HG02852 (cell line): ENCODE data around the gene MT1HL1.

Source experiments
- ATAC-seq: cut with Tn5 transposase; IDR thresholded peaks from one replicate; pipeline ENCODE4 v1.9.1; 2021; ENCODE audit warnings: mild to moderate bottlenecking, moderate library complexity; ENCODE audit not compliant: unreplicated experiment

The MT1HL1 gene

DNA sequence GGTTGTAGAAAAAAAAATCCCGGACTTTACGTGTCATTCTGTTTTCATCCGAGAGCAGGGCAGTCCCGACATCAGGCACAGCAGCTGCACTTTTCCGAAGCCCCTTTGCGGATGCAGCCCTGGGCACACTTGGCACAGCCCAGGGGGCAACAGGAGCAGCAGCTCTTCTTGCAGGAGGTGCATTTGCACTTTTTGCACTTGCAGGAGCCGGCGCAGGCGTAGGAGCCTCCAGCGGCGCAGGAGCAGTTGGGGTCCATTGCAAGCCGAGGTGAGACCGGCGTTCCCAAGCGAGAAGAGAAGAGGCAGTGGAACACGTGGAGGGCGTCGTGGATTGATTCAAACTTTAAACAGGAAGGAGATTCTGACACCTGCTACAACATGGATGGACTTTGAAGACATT, at the start of gene MT1HL1:
TSS of gene MT1HL1 (minus strand) at position 326 of the 400 bp plus-strand sequence. CDS start at position 257, 69 bp downstream.
- ATAC-seq: no peak

DNA sequence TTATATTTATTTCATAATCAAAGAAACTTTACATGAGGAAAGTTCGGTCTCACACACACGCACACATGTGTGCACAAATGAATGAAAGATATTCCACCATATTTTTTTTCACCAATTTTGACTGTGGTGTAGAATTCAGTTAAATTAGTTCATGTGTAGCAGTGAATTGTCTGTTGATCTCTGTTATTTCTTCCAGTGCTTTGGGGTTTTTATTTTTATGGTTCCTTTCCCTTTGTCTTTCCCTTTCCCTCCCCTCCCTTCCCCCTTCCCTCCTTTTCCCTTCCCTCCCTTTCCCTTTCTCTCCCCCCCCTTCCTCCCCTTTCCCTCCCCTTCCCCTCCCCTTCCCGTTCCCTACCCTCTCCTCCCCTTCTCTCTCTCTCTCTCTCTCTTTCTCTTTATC, 46.7 kb upstream of the MT1HL1 start:
- no peak for ATAC-seq

DNA sequence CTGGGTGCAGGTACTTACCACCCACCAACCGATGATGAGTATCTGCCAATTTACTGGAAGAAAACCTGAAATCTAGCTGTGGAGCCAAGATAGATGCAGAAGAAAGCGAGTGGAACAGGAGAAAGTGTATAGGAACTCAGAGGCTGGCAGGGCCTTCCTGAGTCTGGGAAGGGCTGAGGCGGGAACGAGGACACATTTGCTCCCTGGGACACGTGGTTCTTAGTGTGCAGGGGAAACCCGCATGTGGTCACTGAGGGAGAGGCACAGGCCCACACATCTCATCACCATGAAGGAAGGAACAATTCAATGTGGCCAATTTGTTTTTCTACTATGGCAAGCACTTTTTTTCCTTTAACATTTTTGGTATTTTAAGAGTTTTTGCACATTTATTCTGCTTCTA, 45.9 kb upstream of the MT1HL1 start:
- ATAC-seq: no peak

DNA sequence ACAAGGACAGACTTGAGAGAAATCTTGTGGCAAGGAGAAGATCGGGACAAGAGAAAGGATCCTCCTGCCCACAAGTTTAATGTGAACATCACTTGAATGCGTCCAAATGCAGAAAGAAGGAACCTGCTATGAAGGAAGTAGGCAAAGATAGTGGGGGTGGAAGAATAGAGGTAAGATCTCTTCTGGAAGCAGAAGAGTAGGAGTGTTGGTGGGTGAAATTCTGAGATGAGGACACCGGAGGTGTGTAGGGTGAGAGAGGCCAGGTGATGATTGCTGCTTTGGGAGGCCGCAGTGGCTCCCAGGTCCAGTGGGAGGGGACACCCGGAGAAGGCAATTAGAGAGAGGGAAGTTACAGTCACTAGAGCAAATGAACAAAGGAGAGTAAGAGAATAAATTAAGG, 44.6 kb upstream of the MT1HL1 start:
- no peak for ATAC-seq

DNA sequence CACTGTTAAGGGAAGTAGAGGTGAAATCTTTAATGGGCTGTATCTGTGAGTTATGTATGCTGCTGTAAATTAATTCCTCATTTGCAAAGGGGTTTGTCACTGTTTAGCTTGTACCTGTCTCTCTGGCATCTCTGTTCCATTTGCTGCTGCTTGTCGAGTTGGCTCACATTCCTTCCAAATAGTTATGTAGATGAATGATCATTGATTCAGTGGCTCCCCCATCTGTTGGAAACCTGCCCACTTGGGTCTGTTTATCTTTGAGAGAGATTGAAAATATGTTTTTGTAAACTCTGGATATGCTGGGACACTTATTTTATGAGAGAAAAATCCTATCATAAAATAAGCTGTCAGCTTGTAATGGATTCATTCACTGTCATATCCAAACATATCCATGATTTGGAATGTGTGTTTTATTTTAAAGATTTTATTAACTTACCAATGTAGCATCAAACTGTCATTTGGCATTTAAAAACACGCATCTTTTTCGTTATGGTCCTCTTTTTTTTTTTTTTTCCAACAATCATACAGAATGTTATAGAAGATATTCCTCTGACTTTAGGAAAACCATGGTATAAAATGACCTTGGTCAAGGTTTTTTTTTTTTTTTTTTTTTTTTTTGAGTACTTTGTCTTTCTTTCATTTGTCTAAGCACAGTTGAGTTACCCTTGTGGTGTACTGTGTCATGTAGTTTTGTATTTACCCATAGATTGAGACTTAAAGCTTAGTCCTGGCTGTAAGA, 41.2 kb upstream of the MT1HL1 start:
- ATAC-seq: no peak

DNA sequence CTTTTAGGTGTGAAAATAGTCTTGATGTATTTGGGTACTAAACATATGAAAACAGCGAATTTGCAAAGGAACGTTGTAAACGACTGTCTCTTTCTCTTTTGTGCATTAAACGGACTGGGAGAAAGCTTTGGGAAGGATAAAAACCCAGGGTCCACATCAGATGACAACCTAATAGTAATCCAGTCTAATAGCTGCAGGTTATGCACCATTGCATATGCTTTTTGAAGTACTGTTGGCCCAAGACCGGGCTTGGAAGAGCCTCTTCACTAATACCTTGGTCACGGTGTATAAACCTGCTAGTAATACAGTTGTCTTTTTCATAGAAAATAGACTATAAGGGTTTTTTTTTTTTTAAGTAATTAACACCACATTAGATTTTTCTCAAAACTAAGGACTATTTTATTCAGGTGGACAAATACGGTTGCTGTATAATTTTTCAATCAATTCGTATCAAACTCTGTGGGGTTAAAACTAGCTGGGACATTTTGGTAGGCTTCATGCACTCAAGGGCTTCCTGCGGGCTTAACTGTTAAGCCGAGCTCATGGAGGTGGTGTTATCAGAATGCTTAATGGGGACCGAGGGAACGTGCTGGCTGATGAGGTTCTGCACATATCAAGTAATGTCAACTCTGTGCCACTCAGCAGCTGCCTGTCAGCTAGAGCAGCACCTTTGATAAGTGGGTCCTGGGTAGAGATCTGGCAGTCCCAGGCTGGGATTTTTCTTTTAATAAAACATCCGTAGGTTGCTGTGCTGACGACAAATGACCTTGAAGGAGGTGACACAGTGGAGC, 39.8 kb upstream of the MT1HL1 start:
- no peak for ATAC-seq

DNA sequence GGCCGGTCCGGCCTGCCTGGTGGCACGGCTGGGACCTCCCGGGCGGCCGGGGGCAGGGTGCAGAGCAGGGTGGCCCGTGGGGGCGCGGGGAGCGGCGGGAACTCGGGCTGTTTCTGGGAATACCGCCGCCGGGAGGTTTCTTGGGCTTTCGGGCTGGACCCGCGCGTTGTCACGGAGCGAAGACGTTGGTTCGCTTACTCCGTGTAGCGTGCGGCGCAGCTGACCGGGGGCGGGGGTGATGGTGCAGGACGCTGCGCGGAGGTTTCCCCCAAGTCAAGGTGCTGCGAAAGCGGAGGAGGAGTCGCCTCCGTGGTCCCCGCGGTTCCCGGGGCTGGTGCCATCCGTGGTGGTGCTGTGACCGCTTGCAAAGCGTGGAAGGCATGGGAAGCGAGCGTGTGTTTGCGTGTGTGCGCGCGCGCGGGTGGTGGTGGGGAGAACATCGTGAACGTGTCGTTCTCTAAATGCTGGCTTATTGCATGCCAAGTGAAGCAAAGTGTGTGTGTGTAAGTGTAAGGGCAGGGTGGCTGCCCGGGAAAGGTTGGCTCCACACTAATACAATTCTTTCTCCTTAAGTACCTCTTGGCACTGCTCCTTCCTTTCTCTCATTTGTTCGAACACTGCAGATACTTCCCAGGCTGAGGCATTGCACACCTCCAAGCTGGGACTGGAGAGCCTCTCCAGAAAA, 38.8 kb upstream of the MT1HL1 start:
- ATAC-seq: no peak

DNA sequence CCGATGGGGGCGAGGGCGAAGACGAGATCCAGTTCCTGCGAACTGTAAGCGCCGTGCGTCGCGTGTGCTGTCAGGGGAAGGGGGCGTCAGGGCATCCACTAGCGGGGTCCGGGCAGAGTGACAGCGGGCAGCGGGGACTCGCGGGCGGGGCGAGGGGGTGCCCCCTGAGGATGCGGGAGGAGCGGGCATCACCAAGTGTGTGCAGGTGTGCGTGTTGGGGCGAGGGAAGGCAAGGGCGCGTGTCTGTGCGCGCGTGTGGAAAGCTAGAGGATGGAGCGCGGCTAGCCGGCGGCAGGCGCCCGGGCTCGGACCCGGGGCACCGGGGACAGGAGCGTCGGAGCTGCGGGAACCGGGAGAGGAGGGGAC, 38.3 kb upstream of the MT1HL1 start:
- ATAC-seq: no peak

DNA sequence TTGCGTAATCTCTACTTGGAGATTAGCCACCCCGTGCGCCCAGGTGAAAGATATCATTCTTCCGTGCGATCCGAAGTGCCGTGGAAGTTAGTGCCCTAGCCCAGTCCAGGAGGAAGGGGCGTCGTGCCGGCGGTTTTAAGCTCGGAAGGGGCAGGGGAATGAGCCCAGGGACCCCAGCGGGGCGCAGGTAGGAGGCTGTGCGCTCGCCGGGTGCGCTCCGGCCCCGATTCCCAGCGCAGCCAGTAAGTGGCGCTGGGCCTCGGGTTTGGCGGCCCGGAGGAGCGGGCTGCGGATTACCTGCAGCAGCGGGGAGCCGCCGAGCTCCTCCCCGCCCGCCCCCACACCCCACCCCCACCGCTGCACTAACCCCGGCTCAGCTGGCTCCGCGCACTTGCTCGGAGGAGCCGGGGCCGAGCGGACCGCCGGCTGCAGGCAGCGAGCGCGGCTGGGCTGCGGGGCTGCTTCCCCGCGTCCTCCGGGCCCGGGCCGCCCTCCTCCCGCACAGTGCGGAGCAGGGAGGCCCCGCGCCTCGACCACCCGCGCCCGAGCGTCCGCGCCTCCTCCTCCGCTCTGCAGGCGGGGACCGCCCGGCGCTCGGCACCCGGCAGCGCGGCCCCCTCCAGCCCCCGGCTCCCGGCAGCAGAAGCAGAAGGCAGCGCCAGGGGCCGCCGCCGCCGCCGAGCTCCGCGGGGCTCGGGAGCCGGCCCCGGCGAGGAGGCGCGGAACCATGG, 37.7 kb upstream of the MT1HL1 start, which contains the start of gene RYR2:
TSS of gene RYR2 (plus strand) at position 390 of the 731 bp plus-strand sequence. CDS start at position 728, 338 bp downstream.
- ATAC-seq: no peak

DNA sequence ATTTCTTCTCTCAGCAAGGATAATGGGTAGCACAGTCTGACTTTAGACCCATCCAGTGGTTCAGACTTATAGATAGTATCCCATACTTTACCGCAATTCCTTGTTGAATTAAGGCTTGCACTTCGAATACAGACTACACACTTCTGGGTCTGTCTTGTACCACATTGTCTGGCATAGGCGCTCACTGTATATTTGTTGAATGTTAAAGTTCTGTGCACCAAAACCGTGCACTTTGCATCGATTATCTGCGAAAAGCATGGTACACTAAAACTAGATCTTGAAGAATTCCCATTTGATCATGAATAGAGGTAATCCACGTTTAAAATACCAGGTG, 37.2 kb upstream of the MT1HL1 start:
- ATAC-seq: no peak

DNA sequence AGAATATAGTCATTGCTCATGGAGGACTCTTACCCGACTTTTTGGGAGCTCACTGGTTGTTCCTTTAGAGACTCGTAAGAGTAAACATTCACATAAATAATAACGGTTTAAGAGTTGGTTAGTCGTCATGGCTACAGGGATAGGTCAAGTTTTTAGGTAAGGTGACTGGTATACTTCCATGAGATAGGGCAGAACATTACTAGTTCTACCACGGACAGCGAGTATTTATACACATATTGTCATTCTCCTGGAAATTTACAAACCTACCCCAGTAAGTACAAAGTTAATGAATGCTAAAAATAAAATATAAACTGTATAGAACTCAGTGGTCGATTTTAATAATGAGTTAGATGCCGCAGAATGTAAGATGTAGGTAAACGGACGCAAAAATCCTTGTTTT, 36.6 kb upstream of the MT1HL1 start:
- no peak for ATAC-seq

DNA sequence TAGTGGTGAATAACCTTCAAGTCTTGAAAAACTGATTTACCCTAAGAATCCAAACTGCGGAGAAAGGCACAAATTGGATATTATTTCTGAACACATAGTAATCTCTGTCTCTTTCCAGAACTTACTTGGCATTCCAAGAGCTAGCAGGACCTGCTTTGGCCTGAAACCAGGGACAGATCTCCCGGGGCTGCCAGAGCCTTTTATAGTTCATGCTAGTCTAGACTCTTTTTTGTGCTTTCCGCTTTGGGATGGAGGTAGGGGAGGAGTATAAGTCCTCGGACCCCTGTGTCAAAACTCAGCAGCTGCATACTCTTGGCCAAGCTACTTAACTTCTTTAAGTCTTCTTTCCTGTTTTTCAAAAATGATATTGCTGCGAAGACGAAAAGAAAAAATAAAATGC, 34.0 kb upstream of the MT1HL1 start:
- ATAC-seq: no peak

DNA sequence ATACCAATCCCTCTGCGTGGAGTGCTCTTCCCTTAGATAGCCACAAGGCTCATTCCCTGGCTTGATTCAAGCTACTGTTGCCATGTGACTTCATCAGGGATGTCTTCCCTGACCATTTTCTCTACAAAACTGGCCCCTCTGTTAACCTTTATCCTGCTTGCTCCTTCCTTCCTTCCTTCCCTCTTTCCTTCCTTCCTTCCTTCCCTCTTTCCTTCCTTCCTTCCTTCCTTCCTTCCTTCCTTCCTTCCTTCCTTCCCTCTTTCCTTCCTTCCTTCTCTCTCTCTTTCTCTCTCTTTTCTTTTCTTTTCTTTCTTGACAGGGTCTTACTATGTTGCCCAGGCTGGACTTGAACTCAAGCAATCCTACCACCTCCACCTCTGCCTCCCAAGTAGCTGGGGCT, 31.5 kb upstream of the MT1HL1 start:
- no peak for ATAC-seq

DNA sequence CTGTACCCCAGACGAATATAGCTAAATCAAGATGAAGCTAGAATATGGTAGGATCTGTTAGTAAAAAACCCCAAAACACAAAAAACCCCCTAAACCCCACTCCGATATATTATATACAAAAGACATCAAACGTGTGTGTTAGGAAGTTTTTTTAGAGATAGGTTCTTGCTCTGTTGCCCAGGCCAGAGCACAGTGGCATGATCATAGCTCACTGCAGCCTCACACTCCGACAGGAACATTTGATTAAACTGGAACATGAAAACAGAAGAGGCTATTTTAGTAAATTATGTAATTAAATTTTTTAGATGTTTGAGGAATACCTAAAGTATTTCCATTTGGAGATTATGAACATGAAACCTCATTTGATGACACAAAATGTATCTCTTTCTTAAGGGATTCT, 29.6 kb upstream of the MT1HL1 start:
- no peak for ATAC-seq

DNA sequence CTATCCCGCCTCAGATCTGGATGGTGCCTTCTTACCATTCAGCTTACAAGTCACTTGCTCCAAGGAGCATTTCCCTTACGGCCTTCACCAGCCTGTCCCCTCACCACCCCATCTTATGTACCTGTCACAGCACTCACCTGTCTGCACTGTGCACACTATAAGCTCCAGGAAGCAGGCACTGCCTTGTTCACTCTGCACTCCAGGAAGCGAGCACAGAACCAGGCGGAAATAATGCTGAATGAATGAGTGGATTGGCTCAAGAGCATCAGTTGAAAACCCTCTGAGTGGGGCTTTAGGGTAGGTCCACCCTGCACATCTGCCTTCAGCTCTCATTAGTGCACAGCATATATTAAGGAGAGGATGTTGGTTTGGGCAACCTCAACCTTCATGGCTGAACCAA, 28.8 kb upstream of the MT1HL1 start:
- no peak for ATAC-seq

DNA sequence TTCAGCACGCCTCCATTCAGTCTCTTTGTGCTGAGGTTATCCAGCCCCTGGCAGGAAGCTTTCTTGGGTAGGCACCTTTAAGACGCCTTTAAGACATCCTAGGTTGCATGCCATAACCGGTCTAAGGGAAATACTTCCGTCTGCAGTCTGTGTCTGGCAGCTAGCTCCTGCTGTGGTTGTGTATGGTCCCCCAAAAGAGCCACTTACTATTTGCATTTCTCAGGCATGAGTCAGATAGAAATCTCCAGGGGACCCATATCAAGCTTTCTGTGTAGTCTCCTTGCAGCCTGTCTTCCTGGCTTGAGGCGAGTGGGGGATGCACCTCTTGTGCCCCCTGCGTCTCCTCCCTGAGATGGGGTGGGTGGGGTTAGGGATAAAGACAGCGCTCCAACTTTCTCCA, 27.8 kb upstream of the MT1HL1 start:
- peak; percentile 91 for ATAC-seq

DNA sequence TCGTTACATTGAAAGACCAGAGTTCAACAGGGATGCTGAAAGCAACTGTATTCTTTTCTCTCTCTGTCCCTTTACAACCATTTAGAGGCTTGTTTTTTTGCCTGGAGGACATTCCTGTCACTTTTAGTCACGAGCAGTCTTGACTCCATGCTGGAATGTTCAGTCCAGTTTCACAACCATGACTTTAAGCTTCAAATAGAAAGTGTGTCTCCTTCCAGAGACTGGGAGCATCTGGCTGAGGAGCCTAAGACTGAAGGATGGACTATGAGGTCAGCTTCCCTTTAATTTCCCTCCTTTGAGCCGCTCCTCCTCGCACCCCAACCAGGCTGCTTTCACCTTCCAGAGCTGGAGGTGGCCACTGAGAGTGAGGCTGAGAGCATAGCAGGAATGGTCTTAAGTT, 27.2 kb upstream of the MT1HL1 start:
- ATAC-seq: no peak

DNA sequence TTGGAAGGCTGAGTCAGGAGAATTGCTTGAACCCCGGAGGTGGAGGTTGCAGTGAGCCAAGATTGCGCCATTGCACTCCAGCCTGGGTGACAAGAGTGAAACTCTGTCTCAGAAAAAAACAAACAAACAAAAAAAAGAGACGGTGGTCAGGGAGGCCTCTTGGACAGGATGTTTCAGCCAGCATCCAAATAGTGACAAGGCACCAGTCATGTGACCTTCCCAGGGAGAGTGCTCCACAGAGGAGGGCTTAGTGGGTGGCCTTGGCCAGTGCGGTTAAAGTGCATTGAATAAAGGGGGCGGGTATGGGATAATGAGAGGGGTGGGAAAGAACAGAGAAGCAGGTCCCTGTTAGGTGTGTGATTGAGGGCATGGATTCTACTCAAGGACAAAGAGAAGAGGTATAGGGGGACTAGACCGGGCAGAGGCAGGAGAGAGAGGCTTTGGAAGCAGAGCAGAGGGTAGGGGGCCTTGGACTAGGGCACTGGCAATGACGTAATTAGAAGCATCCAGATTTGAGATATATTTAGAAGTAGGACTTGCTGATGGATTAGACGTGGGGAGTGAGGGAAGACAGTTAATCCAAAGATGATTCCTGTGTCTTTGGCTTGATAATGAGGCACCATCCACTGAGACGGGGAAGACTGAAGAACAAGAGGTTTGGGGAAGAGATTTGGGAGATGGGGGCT, 25.8 kb upstream of the MT1HL1 start:
- no peak for ATAC-seq

DNA sequence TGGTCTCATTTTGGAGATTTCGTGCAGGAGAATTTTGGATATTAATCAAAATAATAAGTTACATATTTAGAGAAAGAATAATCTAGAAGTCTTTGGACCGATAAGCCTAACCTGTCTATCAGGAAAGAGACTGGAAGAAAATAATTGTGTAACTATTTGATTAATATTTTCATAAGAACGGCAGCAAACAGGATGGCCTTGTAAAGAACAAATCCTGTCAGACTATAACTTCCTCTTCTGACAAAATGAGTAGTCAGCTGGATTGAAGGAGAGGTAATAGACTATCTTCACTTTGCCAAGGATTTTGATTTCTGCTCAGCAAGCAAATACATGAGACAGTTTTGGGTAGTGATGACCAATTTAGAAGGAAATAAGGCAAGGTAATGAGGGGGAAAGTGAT, 25.0 kb upstream of the MT1HL1 start:
- no peak for ATAC-seq

DNA sequence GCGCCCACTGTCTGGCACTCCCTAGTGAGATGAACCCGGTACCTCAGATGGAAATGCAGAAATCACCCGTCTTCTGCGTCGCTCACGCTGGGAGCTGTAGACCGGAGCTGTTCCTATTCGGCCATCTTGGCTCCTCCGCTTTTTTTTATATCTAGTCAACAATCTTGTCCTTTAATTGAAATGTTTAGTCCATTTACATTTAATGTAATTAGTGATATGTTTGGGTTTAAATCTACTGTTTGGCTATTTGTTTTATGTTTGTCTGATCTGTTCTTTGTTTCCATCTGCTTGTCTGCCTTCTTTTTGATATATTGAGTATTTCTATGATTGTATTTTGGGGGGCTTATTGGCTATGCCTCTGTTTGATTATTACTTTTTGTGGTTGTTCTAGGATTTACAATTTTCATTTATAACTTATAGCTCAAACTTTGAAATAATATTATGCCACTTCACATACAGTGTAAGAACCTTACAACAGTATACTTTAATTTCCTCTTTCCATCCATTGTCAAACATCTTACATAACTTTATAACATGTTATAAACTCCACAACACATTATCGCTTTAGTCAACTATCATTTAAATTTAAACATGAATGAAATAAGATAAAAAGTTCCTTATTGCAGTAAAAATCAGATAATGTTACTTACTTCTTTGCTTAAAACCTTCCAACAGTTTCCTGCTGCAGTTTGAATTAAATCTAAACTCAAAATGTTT, 21.3 kb upstream of the MT1HL1 start:
- ATAC-seq: no peak
